GM18868 (cell line): Measurements from ENCODE around the gene NARF.
"Not testable (repeated sequence)": the region's sequence is repeated elsewhere in the genome, so short reads cannot be mapped to it uniquely, and the experiment has no call there.

Experiments used
- ATAC-seq: cut with Tn5 transposase; IDR thresholded peaks from one replicate; pipeline ENCODE4 v1.9.1; 2021; ENCODE audit warnings: mild to moderate bottlenecking, moderate library complexity; ENCODE audit not compliant: unreplicated experiment

NARF gene

GRCh38 chr17:82529914-82530300 is 71.4 kb downstream of the NARF start:
- no peak for ATAC-seq

GRCh38 chr17:82531431-82531881 is 72.9 kb downstream of the NARF start:
- no peak for ATAC-seq

- ATAC-seq, result no peak
Observed at GRCh38 chr17:82534401-82534812, 75.9 kb downstream of the NARF start.

- no peak for ATAC-seq
Observed at GRCh38 chr17:82536512-82537201, 78.1 kb downstream of the NARF start.

GRCh38 chr17:82537228-82537627 is 78.7 kb downstream of the NARF start:
- not testable (repeated sequence) for ATAC-seq

- not testable (repeated sequence) for ATAC-seq
Observed at GRCh38 chr17:82539076-82539475, 80.5 kb downstream of the NARF start.
